Endothelial cell of umbilical vein (primary cell): ENCODE results near the gene SLC44A1.

Source experiments
- CTCF ChIP-seq, 2 donors: IDR thresholded peaks; 1 replicate in 1 of 2; 2 replicates in 1 of 2; pipeline ENCODE4 v1.5.1; 2011; ENCODE audit warnings: low read length in 2 of 2, mild to moderate bottlenecking in 2 of 2, moderate library complexity in 2 of 2, control low read depth in 1 of 2, inconsistent platforms in 1 of 2, low read depth in 1 of 2; ENCODE audit not compliant: insufficient read depth in 1 of 2; ENCODE audit errors: extremely low read depth in 1 of 2
- EZH2 ChIP-seq: IDR thresholded peaks from 2 replicates; pipeline ENCODE4 v1.6.1; 2012; ENCODE audit warnings: borderline replicate concordance, low read depth, mild to moderate bottlenecking, moderate library complexity, low read length, inconsistent platforms; ENCODE audit not compliant: severe bottlenecking
- JUN ChIP-seq: IDR thresholded peaks from 2 replicates; pipeline ENCODE4 v1.6.1; 2011; ENCODE audit warnings: borderline replicate concordance, low read depth; ENCODE audit not compliant: insufficient read length, insufficient read depth
- MAX ChIP-seq: IDR thresholded peaks from 2 replicates; pipeline ENCODE4 v1.6.1; 2011; ENCODE audit not compliant: insufficient read depth, insufficient read length
- POLR2A ChIP-seq: IDR thresholded peaks from 2 replicates; pipeline ENCODE4 v1.6.1; 2012; ENCODE audit warnings: low read depth, mild to moderate bottlenecking, control low read depth, low read length
- POLR2AphosphoS5 ChIP-seq: IDR thresholded peaks from 2 replicates; pipeline ENCODE4 v1.6.1; 2012; ENCODE audit warnings: low read depth, mild to moderate bottlenecking, control low read depth, low read length, moderate library complexity; ENCODE audit not compliant: insufficient read depth

DNA sequence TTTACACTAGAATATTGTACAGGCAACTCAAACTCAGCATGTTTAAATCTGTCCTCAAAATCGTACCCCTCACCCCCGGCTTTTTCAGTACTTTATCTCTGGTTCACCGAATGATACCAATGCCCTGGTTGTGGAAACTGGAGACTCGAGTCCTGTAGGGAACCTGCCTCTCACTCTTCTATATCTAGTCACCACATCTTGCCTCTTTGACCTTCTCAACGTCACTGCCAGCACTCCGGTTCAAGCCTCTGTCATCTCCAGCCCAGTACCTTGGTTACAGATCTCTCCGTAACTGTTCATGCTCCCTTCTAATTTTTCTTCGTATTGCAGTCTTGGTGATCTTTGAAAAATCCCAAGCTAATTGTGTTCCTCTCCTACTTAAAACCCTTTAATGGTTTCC is 6.7 kb downstream of the SLC44A1 start:
- TF ChIP-seq EZH2 = no peak
- TF ChIP-seq JUN = no peak
- no peak for TF ChIP-seq POLR2A
- TF ChIP-seq POLR2AphosphoS5 = no peak
- TF ChIP-seq MAX = no peak
- no peak for TF ChIP-seq CTCF (IDR thresholded peaks at IDR 0.05; ENCODE audit: extremely low read depth in 1 of 2, insufficient read depth in 1 of 2, low read depth in 1 of 2, low read length in 2 of 2)
